HL-60 (cell line): ENCODE measurements around the gene GINS2.

Experiments
- GABPA ChIP-seq: IDR thresholded peaks from 2 replicates; pipeline ENCODE4 v1.6.1; 2012; ENCODE audit warnings: low read depth
- POLR2AphosphoS5 ChIP-seq: IDR thresholded peaks from 2 replicates; pipeline ENCODE4 v1.6.1; 2012; ENCODE audit warnings: low read depth
- SPI1 ChIP-seq: IDR thresholded peaks from 2 replicates; pipeline ENCODE4 v1.6.1; 2012; ENCODE audit warnings: low read depth, mild to moderate bottlenecking, borderline replicate concordance
- TF ChIP-seq, protein P1 (sequence below): IDR thresholded peaks from one replicate; pipeline ENCODE4 v1.5.1; 2011; ENCODE audit warnings: low read length, control low read depth, inconsistent platforms; ENCODE audit not compliant: insufficient read depth
- TF ChIP-seq, protein P2 (sequence below): IDR thresholded peaks from 2 replicates; pipeline ENCODE4 v1.6.1; 2012; ENCODE audit warnings: low read depth; ENCODE audit not compliant: insufficient replicate concordance

DNA sequence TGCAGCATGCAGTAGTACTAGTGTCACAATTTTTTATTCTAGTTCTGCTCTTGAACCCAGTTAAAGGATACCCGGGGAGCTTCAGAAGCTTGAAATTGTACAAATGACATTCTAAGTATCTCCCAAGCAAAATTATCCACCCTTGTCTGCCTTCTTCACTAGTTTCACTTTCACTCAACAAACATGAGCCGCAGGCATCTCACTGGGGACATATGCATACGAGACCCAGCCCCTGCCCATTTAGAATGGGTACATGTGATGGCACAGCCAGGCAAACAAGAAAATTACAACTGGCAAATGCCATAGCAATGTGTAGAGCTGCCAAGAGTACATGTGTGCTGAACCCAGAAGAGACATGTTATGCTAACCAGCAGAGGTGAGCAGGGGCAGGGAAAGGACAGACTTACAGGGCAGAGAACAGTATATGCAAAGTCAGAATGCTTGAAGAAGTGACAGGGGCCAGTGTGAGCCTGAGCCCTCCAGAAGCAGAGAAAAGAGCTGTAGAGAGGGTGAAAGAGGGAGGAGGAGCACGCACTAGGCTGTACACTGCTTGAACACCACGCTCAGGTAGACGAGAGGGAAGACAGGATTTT, 8.3 kb downstream of the GINS2 start:
- TF ChIP-seq, protein P1, sequence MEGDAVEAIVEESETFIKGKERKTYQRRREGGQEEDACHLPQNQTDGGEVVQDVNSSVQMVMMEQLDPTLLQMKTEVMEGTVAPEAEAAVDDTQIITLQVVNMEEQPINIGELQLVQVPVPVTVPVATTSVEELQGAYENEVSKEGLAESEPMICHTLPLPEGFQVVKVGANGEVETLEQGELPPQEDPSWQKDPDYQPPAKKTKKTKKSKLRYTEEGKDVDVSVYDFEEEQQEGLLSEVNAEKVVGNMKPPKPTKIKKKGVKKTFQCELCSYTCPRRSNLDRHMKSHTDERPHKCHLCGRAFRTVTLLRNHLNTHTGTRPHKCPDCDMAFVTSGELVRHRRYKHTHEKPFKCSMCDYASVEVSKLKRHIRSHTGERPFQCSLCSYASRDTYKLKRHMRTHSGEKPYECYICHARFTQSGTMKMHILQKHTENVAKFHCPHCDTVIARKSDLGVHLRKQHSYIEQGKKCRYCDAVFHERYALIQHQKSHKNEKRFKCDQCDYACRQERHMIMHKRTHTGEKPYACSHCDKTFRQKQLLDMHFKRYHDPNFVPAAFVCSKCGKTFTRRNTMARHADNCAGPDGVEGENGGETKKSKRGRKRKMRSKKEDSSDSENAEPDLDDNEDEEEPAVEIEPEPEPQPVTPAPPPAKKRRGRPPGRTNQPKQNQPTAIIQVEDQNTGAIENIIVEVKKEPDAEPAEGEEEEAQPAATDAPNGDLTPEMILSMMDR: no peak
- no peak for TF ChIP-seq POLR2AphosphoS5
- TF ChIP-seq GABPA: no peak
- TF ChIP-seq, protein P2, sequence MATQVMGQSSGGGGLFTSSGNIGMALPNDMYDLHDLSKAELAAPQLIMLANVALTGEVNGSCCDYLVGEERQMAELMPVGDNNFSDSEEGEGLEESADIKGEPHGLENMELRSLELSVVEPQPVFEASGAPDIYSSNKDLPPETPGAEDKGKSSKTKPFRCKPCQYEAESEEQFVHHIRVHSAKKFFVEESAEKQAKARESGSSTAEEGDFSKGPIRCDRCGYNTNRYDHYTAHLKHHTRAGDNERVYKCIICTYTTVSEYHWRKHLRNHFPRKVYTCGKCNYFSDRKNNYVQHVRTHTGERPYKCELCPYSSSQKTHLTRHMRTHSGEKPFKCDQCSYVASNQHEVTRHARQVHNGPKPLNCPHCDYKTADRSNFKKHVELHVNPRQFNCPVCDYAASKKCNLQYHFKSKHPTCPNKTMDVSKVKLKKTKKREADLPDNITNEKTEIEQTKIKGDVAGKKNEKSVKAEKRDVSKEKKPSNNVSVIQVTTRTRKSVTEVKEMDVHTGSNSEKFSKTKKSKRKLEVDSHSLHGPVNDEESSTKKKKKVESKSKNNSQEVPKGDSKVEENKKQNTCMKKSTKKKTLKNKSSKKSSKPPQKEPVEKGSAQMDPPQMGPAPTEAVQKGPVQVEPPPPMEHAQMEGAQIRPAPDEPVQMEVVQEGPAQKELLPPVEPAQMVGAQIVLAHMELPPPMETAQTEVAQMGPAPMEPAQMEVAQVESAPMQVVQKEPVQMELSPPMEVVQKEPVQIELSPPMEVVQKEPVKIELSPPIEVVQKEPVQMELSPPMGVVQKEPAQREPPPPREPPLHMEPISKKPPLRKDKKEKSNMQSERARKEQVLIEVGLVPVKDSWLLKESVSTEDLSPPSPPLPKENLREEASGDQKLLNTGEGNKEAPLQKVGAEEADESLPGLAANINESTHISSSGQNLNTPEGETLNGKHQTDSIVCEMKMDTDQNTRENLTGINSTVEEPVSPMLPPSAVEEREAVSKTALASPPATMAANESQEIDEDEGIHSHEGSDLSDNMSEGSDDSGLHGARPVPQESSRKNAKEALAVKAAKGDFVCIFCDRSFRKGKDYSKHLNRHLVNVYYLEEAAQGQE: no peak
- no peak for TF ChIP-seq SPI1
